Kidney (tissue), 14 donors: Measurements from ENCODE around the gene MBTD1. TPM values are rescaled to one million over a fixed set of nuclear protein-coding genes. Genes with fewer than 3 reads are reported as not detected.
"Not testable (repeated sequence)": the region's sequence is repeated elsewhere in the genome, so short reads cannot be mapped to it uniquely, and the experiment has no call there.

Source experiments
- DNase-seq, 5 donors: peaks; one replicate each; pipeline ENCODE4 v3.0.0-alpha.2; 2013 to 2020
- FAIRE-seq: peaks from 2 replicates; lab custom pipeline; 2012; peaks lifted over from hg19 to GRCh38; lab: Jason Lieb, UNC
- H3K27ac ChIP-seq, 2 donors: one replicate each; pipeline ENCODE4 v1.7.0; 2013; ENCODE audit warnings: low read depth in 2 of 2, low read length in 2 of 2, inconsistent platforms in 1 of 2
- H3K27me3 ChIP-seq: one replicate; pipeline ENCODE4 v1.7.1; 2013; ENCODE audit warnings: low read length, inconsistent platforms; ENCODE audit not compliant: control insufficient read depth, insufficient read depth
- H3K36me3 ChIP-seq, 3 donors: one replicate each; pipeline versions ENCODE4 v1.7.0 to v1.7.1; 2013; ENCODE audit warnings: low read length in 3 of 3, control low read depth in 1 of 3, inconsistent platforms in 1 of 3; ENCODE audit not compliant: insufficient read depth in 3 of 3, control insufficient read depth in 2 of 3
- H3K4me1 ChIP-seq, 3 donors: one replicate each; pipeline versions ENCODE4 v1.7.0 to v1.7.1; 2013; ENCODE audit warnings: low read length in 3 of 3, inconsistent platforms in 1 of 3, low read depth in 1 of 3; ENCODE audit not compliant: control insufficient read depth in 2 of 3, insufficient read depth in 2 of 3
- H3K4me3 ChIP-seq, 3 donors: one replicate each; pipeline versions ENCODE4 v1.7.0 to v1.8.1; 2013; ENCODE audit warnings: low read length in 3 of 3, control low read depth in 1 of 3, inconsistent platforms in 1 of 3
- H3K9ac ChIP-seq, 3 donors: one replicate each; pipeline versions ENCODE4 v1.7.0 to v1.7.1; 2013; ENCODE audit warnings: low read length in 3 of 3, control low read depth in 1 of 3, inconsistent platforms in 1 of 3
- H3K9me3 ChIP-seq, 3 donors: one replicate each; pipeline versions ENCODE4 v1.7.0 to v1.7.1; 2013; ENCODE audit warnings: low read length in 3 of 3, control low read depth in 1 of 3, inconsistent platforms in 1 of 3; ENCODE audit not compliant: control insufficient read depth in 2 of 3, insufficient read depth in 1 of 3
- CTCF ChIP-seq: IDR thresholded peaks from 3 replicates; pipeline ENCODE4 v1.5.1; 2012; ENCODE audit warnings: mild to moderate bottlenecking, moderate library complexity, borderline replicate concordance; ENCODE audit not compliant: insufficient read depth; ENCODE audit errors: extremely low read depth
- intact Hi-C: fragments of 100-400 bp; cut with DNase I; formaldehyde crosslinking; loops from one replicate; pipeline ENCODE4 v1.11.1; 2022
- polyA plus RNA-seq: library from polyadenylated mRNA; stranded (reverse); fragments of 350-450 nt; fragmentation: Illumina TruSeq; extraction: RNeasy Lipid Tissue Mini Kit (QIAGEN cat#74804); gene quantifications from one replicate; pipeline ENCODE4 v1.2.3, GENCODE V29; 2014; ENCODE audit warnings: low read depth, low replicate concordance; ENCODE audit not compliant: insufficient read depth
- total RNA-seq: library from RNA; stranded (reverse); fragmentation: NEBNext Ultra II Directional; extraction: Animal tissue kit (Norgen Biotek cat#: 25700); gene quantifications from one replicate; pipeline ENCODE4 v1.2.1, GENCODE V29; 2021
- donor health status: control.
- donor health status: control.
- donor health status: control.
- donor health status: control.
- donor health status: control.
- donor health status: DM: yes; HTN: yes; CAD: no.
- donor health status: Normal renal cell carcinoma (clear cell type).

The MBTD1 gene
- total and polyA plus RNA-seq, 2 donors from 2014 or later, result 4.8 to 14.9 TPM

GRCh38 chr17:51184124-51184523 lies 75.7 kb downstream of the MBTD1 start:
- no peak for TF ChIP-seq CTCF
- no peaks in the 10 kb centered on the region for H3K27me3 ChIP-seq
- no peak for FAIRE-seq
- H3K4me3 ChIP-seq, result no peak overlapping the region
- H3K9me3 ChIP-seq, result no peaks in the 10 kb centered on the region
- H3K4me1 ChIP-seq, result no peaks in the 10 kb centered on the region
- no peak overlapping the region for H3K9ac ChIP-seq
- intact Hi-C loops, result no loop called here
- H3K27ac ChIP-seq, result no peak overlapping the region
- no peak for DNase-seq
- peaks cover 3 to 6% (median 4%) of the 10 kb centered on the region in 3 donors for H3K36me3 ChIP-seq

- intact Hi-C loops, result no loop called here
- no peaks in the 10 kb centered on the region for H3K4me1 ChIP-seq
- DNase-seq (no peak), FAIRE-seq (no peak)
- no peak overlapping the region for H3K4me3 ChIP-seq
- no peaks in the 10 kb centered on the region for H3K9me3 ChIP-seq
- no peak overlapping the region for H3K27ac ChIP-seq
- peaks cover 3 to 6% (median 4%) of the 10 kb centered on the region in 3 donors for H3K36me3 ChIP-seq
- H3K9ac ChIP-seq, result no peak overlapping the region
- no peak for TF ChIP-seq CTCF
- H3K27me3 ChIP-seq, result no peaks in the 10 kb centered on the region
Observed at GRCh38 chr17:51180486-51180885, 79.4 kb downstream of the MBTD1 start.

GRCh38 chr17:51172030-51172429 lies 87.8 kb downstream of the MBTD1 start:
- H3K4me3 ChIP-seq, FAIRE-seq: not testable (repeated sequence)

GRCh38 chr17:51170736-51171135 lies 89.1 kb downstream of the MBTD1 start:
- no peak for FAIRE-seq
- DNase-seq, result no peak
- peaks cover 0 to 8% (median 0%) of the 10 kb centered on the region in 3 donors for H3K36me3 ChIP-seq

More at GRCh38 chr17:51172030-51172429, 87.8 kb downstream of the MBTD1 start:
- H3K9ac ChIP-seq, H3K9me3 ChIP-seq, H3K27me3 ChIP-seq, intact Hi-C loops, H3K27ac ChIP-seq, H3K4me1 ChIP-seq, DNase-seq, H3K36me3 ChIP-seq: not testable (repeated sequence)

More at GRCh38 chr17:51170736-51171135, 89.1 kb downstream of the MBTD1 start:
- H3K4me1 ChIP-seq, result peaks cover 0 to 2% (median 0%) of the 10 kb centered on the region in 3 donors
- H3K9me3 ChIP-seq, result no peaks in the 10 kb centered on the region
- intact Hi-C loops, result no loop called here
- H3K27me3 ChIP-seq, result no peaks in the 10 kb centered on the region
- no peak overlapping the region for H3K9ac ChIP-seq
- TF ChIP-seq CTCF, result no peak
- H3K27ac ChIP-seq, result no peak overlapping the region
- no peak overlapping the region for H3K4me3 ChIP-seq
